Tibial artery (tissue), 4 donors: ENCODE results near the gene GNG3.

Source experiments
- DNase-seq, 2 donors: peaks; one replicate each; pipeline ENCODE4 v3.0.0-alpha.2; 2019
- H3K27ac ChIP-seq, 2 donors: fragments of 200-600 bp; sonication (generic) in 1 of 2; 1 replicate in 1 of 2; 2 replicates in 1 of 2; pipeline ENCODE4 v1.5.1; 2018 to 2019; ENCODE audit warnings: mild to moderate bottlenecking in 1 of 2
- H3K27me3 ChIP-seq, 2 donors: fragments of 200-600 bp; sonication (generic) in 1 of 2; one replicate each; pipeline versions ENCODE4 v1.5.1 to v1.6.0; 2016 to 2019
- H3K36me3 ChIP-seq, 3 donors: fragments of 200-600 bp; sonication (generic) in 2 of 3; one replicate each; pipeline ENCODE4 v1.5.1; 2016 to 2019; ENCODE audit warnings: mild to moderate bottlenecking in 2 of 3
- H3K4me1 ChIP-seq, 4 donors: fragments of 200-600 bp; sonication (generic) in 2 of 4; 1 replicate in 3 of 4; 2 replicates in 1 of 4; pipeline ENCODE4 v1.5.1; 2016 to 2019
- H3K4me3 ChIP-seq, 2 donors: fragments of 200-600 bp; sonication (generic) in 1 of 2; 1 replicate in 1 of 2; 2 replicates in 1 of 2; pipeline ENCODE4 v1.5.1; 2018 to 2019; ENCODE audit warnings: mild to moderate bottlenecking in 2 of 2
- H3K9me3 ChIP-seq, 3 donors: fragments of 200-600 bp; sonication (generic) in 1 of 3; one replicate each; pipeline ENCODE4 v1.5.1; 2016 to 2019
- CTCF ChIP-seq, 2 experiments: fragments of 200-600 bp in 1 of 2; fragments of 450-650 bp in 1 of 2; IDR thresholded peaks; one replicate each; pipeline ENCODE4 v1.5.1; 2017 to 2019; ENCODE audit warnings: antibody characterized with exemption in 2 of 2, mild to moderate bottlenecking in 1 of 2, moderate library complexity in 1 of 2
- intact Hi-C: fragments of 100-400 bp; cut with DNase I; formaldehyde crosslinking; loops from one replicate; pipeline ENCODE4 v1.15.0; 2023; ENCODE audit warnings: low total_unique reads

The GNG3 gene

GRCh38 chr11:62726156-62726914 is 18.9 kb downstream of the GNG3 start:
- Histone ChIP-seq H3K4me3 (peak overlapping the region; percentile 85 to 89), H3K9me3 (no peaks in the 10 kb centered on the region), H3K27ac (peak overlapping the region; percentile 88 to 90), H3K4me1 (peaks cover 0 to 57% (median 42%) of the 10 kb centered on the region in 4 donors), H3K36me3 (peaks cover 30 to 33% (median 30%) of the 10 kb centered on the region in 3 donors), H3K27me3 (no peaks in the 10 kb centered on the region)
- DNase-seq = peak in 1 of 2 donors; percentile 70
- intact Hi-C loops = no loop called here
- no peak for TF ChIP-seq CTCF (IDR thresholded peaks at IDR 0.05)

- TF ChIP-seq CTCF (IDR thresholded peaks at IDR 0.05) = no peak
- Histone ChIP-seq H3K36me3 (peaks cover 25 to 31% (median 25%) of the 10 kb centered on the region in 3 donors), H3K4me3 (peak overlapping the region; percentile 85 to 89), H3K9me3 (no peaks in the 10 kb centered on the region), H3K4me1 (peaks cover 0 to 62% (median 44%) of the 10 kb centered on the region in 4 donors), H3K27ac (peak overlapping the region; percentile 88 to 90), H3K27me3 (no peaks in the 10 kb centered on the region)
- no peak for DNase-seq
- intact Hi-C loops = no loop called here
These were observed 19.4 kb downstream of the GNG3 start for GRCh38 chr11:62726915-62727164.

- peak; percentile 97 to 99 for DNase-seq
- Histone ChIP-seq H3K36me3 (peaks cover 20 to 31% (median 20%) of the 10 kb centered on the region in 3 donors), H3K27me3 (no peaks in the 10 kb centered on the region), H3K9me3 (no peaks in the 10 kb centered on the region), H3K4me1 (peaks cover 0 to 62% (median 46%) of the 10 kb centered on the region in 4 donors), H3K4me3 (peak within 1 kb of the TSS; percentile 85 to 89), H3K27ac (peak within 1 kb of the TSS; percentile 88 to 90)
- no peak for TF ChIP-seq CTCF (IDR thresholded peaks at IDR 0.05)
- intact Hi-C loops = no loop called here
These were observed 19.8 kb downstream of the GNG3 start, which contains the start of gene HNRNPUL2 for GRCh38 chr11:62727165-62727871. TSS of gene HNRNPUL2 (minus strand) at chr11:62727457. CDS start at chr11:62727156, 301 bp downstream.

GRCh38 chr11:62727872-62728170 is 20.3 kb downstream of the GNG3 start:
- intact Hi-C loops = loop anchor here (1.0 kb wide), 1 partner anchor 26 kb away; the partner anchor contains the start of gene ZBTB3

More at GRCh38 chr11:62727872-62728170, 20.3 kb downstream of the GNG3 start:
- no peaks in the 10 kb centered on the region for H3K27me3 ChIP-seq
- peaks cover 15 to 30% (median 15%) of the 10 kb centered on the region in 3 donors for H3K36me3 ChIP-seq
- no peaks in the 10 kb centered on the region for H3K9me3 ChIP-seq
- TF ChIP-seq CTCF (IDR thresholded peaks at IDR 0.05) = no peak
- DNase-seq = peak; percentile 87 to 93
- H3K4me3 ChIP-seq = peak overlapping the region; percentile 85 to 89
- peaks cover 0 to 62% (median 46%) of the 10 kb centered on the region in 4 donors for H3K4me1 ChIP-seq
- H3K27ac ChIP-seq = peak overlapping the region; percentile 88 to 90
